CD4-positive, alpha-beta T cell treated with Interleukin-2 at 100 ng/mL for 4 hours (primary cell): Measurements from ENCODE around the gene KLRD1.
"Not testable (repeated sequence)": the region's sequence is repeated elsewhere in the genome, so short reads cannot be mapped to it uniquely, and the experiment has no call there.

ENCODE experiments used
- DNase-seq: peaks from one replicate; pipeline ENCODE4 v3.0.0-alpha.2; 2020; ENCODE audit warnings: low spot score

KLRD1 gene

GRCh38 chr12:10339053-10339840 lies 31.6 kb downstream of the KLRD1 start:
- DNase-seq: no peak

- not testable (repeated sequence) for DNase-seq
Observed at GRCh38 chr12:10340946-10341345, 33.3 kb downstream of the KLRD1 start.

GRCh38 chr12:10341892-10342509 lies 34.3 kb downstream of the KLRD1 start:
- no peak for DNase-seq

- not testable (repeated sequence) for DNase-seq
Observed at GRCh38 chr12:10351457-10351856, 43.8 kb downstream of the KLRD1 start.

- DNase-seq: no peak
Observed at GRCh38 chr12:10354071-10354470, 46.4 kb downstream of the KLRD1 start.

GRCh38 chr12:10354502-10354901 lies 46.8 kb downstream of the KLRD1 start:
- no peak for DNase-seq

GRCh38 chr12:10358131-10358530 lies 50.5 kb downstream of the KLRD1 start:
- DNase-seq: no peak

GRCh38 chr12:10358969-10359368 lies 51.3 kb downstream of the KLRD1 start:
- DNase-seq: no peak

- DNase-seq: no peak
Observed at GRCh38 chr12:10361084-10361483, 53.4 kb downstream of the KLRD1 start.

- no peak for DNase-seq
Observed at GRCh38 chr12:10361622-10362021, 54.0 kb downstream of the KLRD1 start.

GRCh38 chr12:10362325-10362724 lies 54.7 kb downstream of the KLRD1 start:
- DNase-seq: no peak

GRCh38 chr12:10362828-10363657 lies 55.4 kb downstream of the KLRD1 start:
- no peak for DNase-seq

- DNase-seq: no peak
Observed at GRCh38 chr12:10363658-10363913, 55.9 kb downstream of the KLRD1 start.

GRCh38 chr12:10363914-10364814 lies 56.5 kb downstream of the KLRD1 start:
- DNase-seq: no peak

- DNase-seq: peak; percentile 76
Observed at GRCh38 chr12:10364815-10365622, 57.3 kb downstream of the KLRD1 start.

GRCh38 chr12:10365696-10366405 lies 58.2 kb downstream of the KLRD1 start:
- DNase-seq: no peak

GRCh38 chr12:10366875-10367274 lies 59.2 kb downstream of the KLRD1 start:
- no peak for DNase-seq

GRCh38 chr12:10367714-10368113 lies 60.0 kb downstream of the KLRD1 start:
- DNase-seq: not testable (repeated sequence)

- no peak for DNase-seq
Observed at GRCh38 chr12:10368206-10369171, 60.8 kb downstream of the KLRD1 start.
